K562 (cell line): ENCODE results near the gene KISS1R. TPM values are rescaled to one million over a fixed set of nuclear protein-coding genes. Genes with fewer than 3 reads are reported as not detected.

Experiments used
- CREM ChIP-seq: IDR thresholded peaks from 2 replicates; pipeline ENCODE4 v1.6.1; 2014; ENCODE audit warnings: antibody characterized with exemption, low read depth
- CTBP1 ChIP-seq: fragments of 450-650 bp; IDR thresholded peaks from 2 replicates; pipeline ENCODE4 v1.6.1; 2016; ENCODE audit warnings: borderline replicate concordance
- CTCFL ChIP-seq: IDR thresholded peaks from 2 replicates; pipeline ENCODE4 v1.6.1; 2011; ENCODE audit warnings: borderline replicate concordance, low read depth, mild to moderate bottlenecking, moderate library complexity, low read length; ENCODE audit not compliant: insufficient read depth, poor library complexity, severe bottlenecking
- FOXA1 ChIP-seq: fragments of 450-650 bp; IDR thresholded peaks from 2 replicates; pipeline ENCODE4 v1.6.1; 2016; ENCODE audit warnings: mild to moderate bottlenecking, borderline replicate concordance
- HMGN3 ChIP-seq: IDR thresholded peaks from 2 replicates; pipeline ENCODE4 v1.6.1; 2011; ENCODE audit warnings: borderline replicate concordance, low read depth, mild to moderate bottlenecking, mixed read lengths, low read length; ENCODE audit not compliant: insufficient read length; ENCODE audit errors: extremely low read depth
- KDM1A ChIP-seq, 2 experiments: fragments of 450-650 bp; IDR thresholded peaks; 2 replicates each; pipeline ENCODE4 v1.6.1; 2016; ENCODE audit warnings: mild to moderate bottlenecking in 2 of 2
- KLF6 ChIP-seq: fragments of 250-450 bp; sonication (Bioruptor Pico); IDR thresholded peaks from 2 replicates; pipeline ENCODE4 v1.4.0; 2020; ENCODE audit warnings: mild to moderate bottlenecking, moderate library complexity, borderline replicate concordance
- MLX ChIP-seq, 2 experiments: fragments of 450-650 bp in 1 of 2; sonication (generic) in 1 of 2; formaldehyde crosslinking; conservative IDR thresholded peaks; 2 replicates each; pipeline versions ENCODE4 v1.4.0 to v1.8.1; 2020 to 2022; ENCODE audit warnings: mild to moderate bottlenecking in 1 of 2, missing genetic modification reagents in 1 of 2
- MTA1 ChIP-seq: fragments of 450-650 bp; IDR thresholded peaks from 2 replicates; pipeline ENCODE4 v1.6.1; 2017; ENCODE audit warnings: borderline replicate concordance
- MYNN ChIP-seq, 2 experiments: sonication (generic); formaldehyde crosslinking in 1 of 2; IDR thresholded peaks; 2 replicates each; pipeline versions ENCODE4 v1.5.0 to v1.6.1; 2016 to 2020; ENCODE audit warnings: antibody characterized with exemption in 1 of 2, missing genetic modification reagents in 1 of 2
- NCOA1 ChIP-seq: fragments of 450-650 bp; IDR thresholded peaks from 2 replicates; pipeline ENCODE4 v1.6.1; 2016; ENCODE audit warnings: low read depth
- NCOR1 ChIP-seq: fragments of 450-650 bp; IDR thresholded peaks from 2 replicates; pipeline ENCODE4 v1.6.1; 2016; ENCODE audit warnings: mild to moderate bottlenecking, moderate library complexity
- SP1 ChIP-seq: sonication (generic); formaldehyde crosslinking; IDR thresholded peaks from 2 replicates; pipeline ENCODE4 v1.8.1; 2022; ENCODE audit warnings: mild to moderate bottlenecking, missing genetic modification reagents
- SREBF2 ChIP-seq: sonication (generic); formaldehyde crosslinking; IDR thresholded peaks from 2 replicates; pipeline ENCODE4 v1.4.0; 2020; ENCODE audit warnings: mild to moderate bottlenecking, missing genetic modification reagents
- TAL1 ChIP-seq: fragments of 450-650 bp; IDR thresholded peaks from 2 replicates; pipeline ENCODE4 v1.6.1; 2016; ENCODE audit warnings: mild to moderate bottlenecking
- TARDBP ChIP-seq: fragments of 450-650 bp; IDR thresholded peaks from 2 replicates; pipeline ENCODE4 v1.6.1; 2016
- TFAP4 ChIP-seq: sonication (generic); formaldehyde crosslinking; IDR thresholded peaks from 2 replicates; pipeline ENCODE4 v1.8.0; 2022; ENCODE audit warnings: missing genetic modification reagents, mild to moderate bottlenecking, moderate library complexity, borderline replicate concordance
- TRIM24 ChIP-seq, 2 experiments: fragments of 450-650 bp; IDR thresholded peaks; 2 replicates each; pipeline ENCODE4 v1.6.1; 2016
- ZFPM2 ChIP-seq: fragments of 250-450 bp; sonication (Bioruptor Pico); IDR thresholded peaks from 2 replicates; pipeline ENCODE4 v1.5.1; 2022; ENCODE audit warnings: mild to moderate bottlenecking
- ZNF592 ChIP-seq: fragments of 450-650 bp; IDR thresholded peaks from 2 replicates; pipeline ENCODE4 v1.6.1; 2017; ENCODE audit warnings: antibody characterized with exemption, mild to moderate bottlenecking
- ZNF668 ChIP-seq: fragments of 250-450 bp; sonication (Bioruptor Pico); IDR thresholded peaks from 2 replicates; pipeline ENCODE4 v1.8.0; 2022; ENCODE audit warnings: mild to moderate bottlenecking, inconsistent platforms
- polyA plus RNA-seq, 8 experiments: library from polyadenylated mRNA; depleted of rRNA in 4 of 8; stranded (reverse) in 5 of 8; unstranded in 3 of 8; fragments of >200 nt; fragmentation: Nextera tagmentation in 2 of 8; fragmentation: Illumina TruSeq in 1 of 8; extraction: Ambion mirVana in 2 of 8; extraction: Trizol in 1 of 8; gene quantifications; 2 replicates each; pipeline versions ENCODE4 v1.2.1 to v1.2.3, GENCODE V29; 2011 to 2014; ENCODE audit warnings: inconsistent platforms in 1 of 8, missing spikeins in 1 of 8
- total RNA-seq, 7 experiments: library from RNA; depleted of rRNA in 6 of 7; stranded (reverse); fragments of >200 nt in 6 of 7; fragmentation: Illumina TruSeq in 2 of 7; extraction: Trizol in 2 of 7; gene quantifications; 2 replicates each; pipeline versions ENCODE4 v1.2.1 to v1.2.3, GENCODE V29; 2011 to 2021; ENCODE audit warnings: low replicate concordance in 1 of 7

The KISS1R gene
- total and polyA plus RNA-seq, 9 of the 15 experiments (the other 6 are each of a cell fraction or from before 2014, with no cell fraction given) = 0.37 to 39.4 (median 2.0) TPM

GRCh38 chr19:961866-962620, 44.9 kb downstream of the KISS1R start (continued):
- TF ChIP-seq MLX (CRISPR knock-in tag; conservative IDR thresholded peaks at IDR 0.05) (no peak), CREM (peak; percentile 78), NCOR1 (peak; percentile 76), TFAP4 (CRISPR knock-in tag) (peak; percentile 77), TAL1 (peak; percentile 72), HMGN3 (peak; percentile 51), KDM1A (IDR thresholded peaks at IDR 0.05) (peak; percentile 76 to 85), MTA1 (no peak), CTCFL (no peak), ZNF668 (CRISPR knock-in tag) (no peak), TRIM24 (IDR thresholded peaks at IDR 0.05) (peak in 1 of 2 experiments; percentile 54; a peak in 2 of 4 replicates), CTBP1 (peak; percentile 99), SREBF2 (CRISPR knock-in tag) (no peak), ZFPM2 (CRISPR knock-in tag) (no peak), TARDBP (no peak), MYNN (IDR thresholded peaks at IDR 0.05) (peak; percentile 63; the same call in 1 of the 2 replicates), MYNN (CRISPR knock-in tag; IDR thresholded peaks at IDR 0.05) (no peak), NCOA1 (no peak), FOXA1 (peak; percentile 74; the same call in 1 of the 2 replicates), KLF6 (peak; percentile 41; the same call in 1 of the 2 replicates), ZNF592 (no peak), SP1 (peak; percentile 13; the same call in 1 of the 2 replicates)
